KMS-11 (cell line): ENCODE data around the gene PPP1R9B.
A peak's percentile ranks its signal among the peaks of the same experiment; 100 is the strongest.

Experiments
- H2AFZ ChIP-seq: fragments of 200-600 bp; sonication (generic); 2 replicates; pipeline ENCODE4 v1.6.1; 2016; ENCODE audit warnings: antibody characterized with exemption, mixed run types, low read depth
- H3K27ac ChIP-seq: fragments of 200-600 bp; sonication (generic); 2 replicates; pipeline ENCODE4 v1.6.1; 2016; ENCODE audit warnings: mild to moderate bottlenecking, mixed run types
- H3K27me3 ChIP-seq: fragments of 200-600 bp; sonication (generic); 2 replicates; pipeline ENCODE4 v1.6.1; 2017; ENCODE audit warnings: mild to moderate bottlenecking, low read depth, mixed run types, moderate library complexity; ENCODE audit not compliant: insufficient read depth
- H3K36me3 ChIP-seq: fragments of 200-600 bp; sonication (generic); 2 replicates; pipeline ENCODE4 v1.6.1; 2017; ENCODE audit warnings: mild to moderate bottlenecking, mixed run types; ENCODE audit not compliant: insufficient read depth
- H3K4me1 ChIP-seq: fragments of 200-600 bp; sonication (generic); 2 replicates; pipeline ENCODE4 v1.6.1; 2016; ENCODE audit warnings: mild to moderate bottlenecking, low read depth, mixed run types; ENCODE audit not compliant: poor library complexity, severe bottlenecking
- H3K4me2 ChIP-seq: fragments of 200-600 bp; sonication (generic); 2 replicates; pipeline ENCODE4 v1.7.0; 2016; ENCODE audit warnings: mild to moderate bottlenecking, mixed run types
- H3K4me3 ChIP-seq: fragments of 200-600 bp; sonication (generic); IDR thresholded peaks from 2 replicates; pipeline ENCODE4 v1.6.1; 2017; ENCODE audit warnings: low read depth, low read length, mixed read lengths; ENCODE audit not compliant: insufficient read depth
- H3K79me2 ChIP-seq: fragments of 200-600 bp; sonication (generic); 2 replicates; pipeline ENCODE4 v1.6.1; 2016; ENCODE audit warnings: low read depth, mixed run types; ENCODE audit not compliant: insufficient read depth
- H3K9ac ChIP-seq: fragments of 200-600 bp; sonication (generic); 2 replicates; pipeline ENCODE4 v1.6.1; 2016; ENCODE audit warnings: mild to moderate bottlenecking, mixed run types
- H4K20me1 ChIP-seq: fragments of 200-600 bp; sonication (generic); 2 replicates; pipeline ENCODE4 v1.6.1; 2016; ENCODE audit warnings: mild to moderate bottlenecking, mixed run types; ENCODE audit not compliant: insufficient read depth
- TF ChIP-seq, protein P1 (sequence below): fragments of 200-600 bp; sonication (generic); conservative IDR thresholded peaks from 2 replicates; pipeline ENCODE4 v1.6.1; 2017; ENCODE audit warnings: low read depth, mild to moderate bottlenecking, antibody characterized with exemption, low read length, moderate library complexity, mixed read lengths

The PPP1R9B gene

DNA sequence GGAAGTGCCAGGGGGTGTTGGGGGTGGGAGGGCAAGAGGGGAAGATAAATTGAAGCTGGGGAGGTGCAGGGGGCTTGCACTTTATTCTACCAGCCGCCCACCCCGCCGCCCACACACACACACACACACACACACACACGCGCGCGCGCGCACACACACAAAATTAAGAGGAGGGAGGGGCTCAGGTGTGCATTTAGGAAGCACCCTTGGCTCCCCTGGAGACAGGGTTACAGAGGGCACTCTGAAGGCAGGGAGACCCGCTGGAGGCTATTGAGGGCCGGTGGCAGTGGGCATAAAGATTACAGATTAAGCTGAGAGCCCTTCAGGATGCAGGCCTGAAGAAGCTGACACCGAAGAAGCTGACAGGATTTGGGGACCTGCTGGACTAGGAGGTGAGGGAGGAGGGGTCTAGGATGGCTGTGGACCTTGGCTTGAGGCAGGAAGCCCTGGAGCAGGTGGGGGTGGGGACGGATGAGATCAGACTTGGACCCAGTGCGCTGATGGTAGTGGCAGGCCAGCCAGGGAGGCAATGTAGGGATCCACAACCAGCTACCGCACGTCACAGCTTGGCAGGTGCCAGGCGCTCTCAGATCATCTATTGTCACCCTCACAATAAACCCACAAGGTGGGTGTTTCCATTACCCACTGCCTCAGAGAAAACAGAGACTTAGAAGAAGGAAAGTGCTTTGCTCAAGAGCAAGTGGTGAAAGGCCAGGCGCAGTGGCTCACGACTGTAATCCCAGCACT is 19.7 kb downstream of the PPP1R9B start:
- TF ChIP-seq, protein P1, sequence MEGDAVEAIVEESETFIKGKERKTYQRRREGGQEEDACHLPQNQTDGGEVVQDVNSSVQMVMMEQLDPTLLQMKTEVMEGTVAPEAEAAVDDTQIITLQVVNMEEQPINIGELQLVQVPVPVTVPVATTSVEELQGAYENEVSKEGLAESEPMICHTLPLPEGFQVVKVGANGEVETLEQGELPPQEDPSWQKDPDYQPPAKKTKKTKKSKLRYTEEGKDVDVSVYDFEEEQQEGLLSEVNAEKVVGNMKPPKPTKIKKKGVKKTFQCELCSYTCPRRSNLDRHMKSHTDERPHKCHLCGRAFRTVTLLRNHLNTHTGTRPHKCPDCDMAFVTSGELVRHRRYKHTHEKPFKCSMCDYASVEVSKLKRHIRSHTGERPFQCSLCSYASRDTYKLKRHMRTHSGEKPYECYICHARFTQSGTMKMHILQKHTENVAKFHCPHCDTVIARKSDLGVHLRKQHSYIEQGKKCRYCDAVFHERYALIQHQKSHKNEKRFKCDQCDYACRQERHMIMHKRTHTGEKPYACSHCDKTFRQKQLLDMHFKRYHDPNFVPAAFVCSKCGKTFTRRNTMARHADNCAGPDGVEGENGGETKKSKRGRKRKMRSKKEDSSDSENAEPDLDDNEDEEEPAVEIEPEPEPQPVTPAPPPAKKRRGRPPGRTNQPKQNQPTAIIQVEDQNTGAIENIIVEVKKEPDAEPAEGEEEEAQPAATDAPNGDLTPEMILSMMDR, result no peak
- Histone ChIP-seq H3K4me1 (peaks cover 25% of the 10 kb centered on the region), H3K79me2 (no peaks in the 10 kb centered on the region), H4K20me1 (no peaks in the 10 kb centered on the region), H3K36me3 (no peaks in the 10 kb centered on the region), H3K4me3 (no peak overlapping the region), H3K9ac (no peak overlapping the region), H2AFZ (no peak overlapping the region), H3K4me2 (no peak overlapping the region; the same call in 1 of the 2 replicates), H3K27ac (no peak overlapping the region), H3K27me3 (peaks cover 36% of the 10 kb centered on the region)

DNA sequence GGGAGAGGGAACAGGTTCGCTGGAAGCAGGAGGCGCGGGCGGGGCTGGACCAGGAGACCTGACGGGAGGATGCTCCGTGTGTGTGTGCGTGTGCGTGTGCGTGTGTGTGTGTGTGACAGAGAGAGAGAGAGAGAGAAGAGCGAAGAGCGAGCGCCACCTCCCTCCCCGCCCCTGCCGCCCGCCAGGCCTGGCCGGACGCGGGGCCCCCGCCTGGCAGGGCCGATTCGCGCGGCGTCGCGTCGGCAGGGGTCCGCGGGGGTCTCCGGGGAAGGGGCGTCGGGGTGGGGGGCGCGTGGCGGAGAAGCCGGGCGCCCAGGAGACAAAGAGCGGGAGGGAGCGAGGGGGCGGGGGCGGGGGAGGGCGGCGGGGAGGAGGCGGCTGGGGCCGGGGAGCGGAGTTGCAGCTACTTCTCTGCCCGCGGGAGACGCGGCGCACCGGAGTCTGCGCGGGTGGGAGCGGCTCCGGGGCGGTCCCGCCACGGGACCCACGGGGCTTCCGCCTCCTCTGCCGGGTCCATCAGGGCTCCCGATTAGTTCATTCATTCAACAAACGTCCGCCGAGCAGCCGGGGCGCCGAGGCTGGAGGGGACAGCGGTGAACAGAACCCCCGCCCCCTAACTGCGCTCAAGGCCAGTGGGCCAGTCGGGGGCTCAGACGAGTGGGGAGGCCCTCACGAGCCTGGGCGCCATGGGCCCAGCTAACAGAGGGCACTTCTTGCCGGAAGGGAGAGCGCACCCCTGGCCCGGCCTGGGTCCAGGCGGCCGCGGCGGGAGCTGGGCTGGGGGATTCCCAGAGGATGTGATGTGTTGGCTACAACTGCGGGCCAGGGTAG is 20.5 kb downstream of the PPP1R9B start, which contains the start of gene SAMD14:
Gene SAMD14, minus strand, starts transcription at position 433 of the 831 bp plus-strand sequence. CDS start 5,201 bp downstream, outside the sequence.
- Histone ChIP-seq H3K4me3 (no peak within 1 kb of the TSS), H2AFZ (peak within 1 kb of the TSS; percentile 61)

DNA sequence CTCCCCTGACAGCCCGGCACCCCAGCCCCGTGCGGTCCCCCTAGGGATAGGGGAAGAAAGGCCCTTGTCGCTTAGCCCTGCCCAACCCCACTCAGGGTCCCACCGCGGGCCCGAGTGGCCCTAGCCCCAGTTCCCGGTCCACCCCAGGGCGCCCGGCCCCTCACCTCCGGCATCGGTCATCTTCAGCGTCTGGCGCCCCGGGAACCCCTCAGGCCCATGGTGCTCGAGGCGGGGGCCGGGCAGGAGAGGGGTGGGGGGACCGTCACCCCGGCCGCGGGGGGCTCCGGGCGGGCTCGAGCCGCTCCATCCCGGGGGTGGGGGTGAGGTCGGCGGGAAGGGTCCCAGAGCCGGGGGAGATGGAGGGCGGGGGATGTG is 21.1 kb downstream of the PPP1R9B start:
- Histone ChIP-seq H3K9ac (no peak overlapping the region), H3K4me2 (peak overlapping the region; percentile 21; the same call in 1 of the 2 replicates), H3K36me3 (no peaks in the 10 kb centered on the region), H3K27me3 (peaks cover 39% of the 10 kb centered on the region), H3K79me2 (no peaks in the 10 kb centered on the region), H3K4me3 (no peak overlapping the region), H3K27ac (no peak overlapping the region), H2AFZ (peak overlapping the region; percentile 47; the same call in 1 of the 2 replicates), H4K20me1 (no peaks in the 10 kb centered on the region), H3K4me1 (peaks cover 25% of the 10 kb centered on the region)
- TF ChIP-seq, protein P1, result no peak

More for the DNA sequence above, 20.5 kb downstream of the PPP1R9B start, which contains the start of gene SAMD14:
- TF ChIP-seq, protein P1, result no peak
- H3K27me3 ChIP-seq, result peaks cover 39% of the 10 kb centered on the region
- H3K79me2 ChIP-seq, result no peaks in the 10 kb centered on the region
- H3K27ac ChIP-seq, result no peak within 1 kb of the TSS
- H3K4me1 ChIP-seq, result peaks cover 25% of the 10 kb centered on the region
- H4K20me1 ChIP-seq, result no peaks in the 10 kb centered on the region
- H3K9ac ChIP-seq, result no peak within 1 kb of the TSS
- H3K4me2 ChIP-seq, result peak within 1 kb of the TSS; percentile 84
- H3K36me3 ChIP-seq, result no peaks in the 10 kb centered on the region

DNA sequence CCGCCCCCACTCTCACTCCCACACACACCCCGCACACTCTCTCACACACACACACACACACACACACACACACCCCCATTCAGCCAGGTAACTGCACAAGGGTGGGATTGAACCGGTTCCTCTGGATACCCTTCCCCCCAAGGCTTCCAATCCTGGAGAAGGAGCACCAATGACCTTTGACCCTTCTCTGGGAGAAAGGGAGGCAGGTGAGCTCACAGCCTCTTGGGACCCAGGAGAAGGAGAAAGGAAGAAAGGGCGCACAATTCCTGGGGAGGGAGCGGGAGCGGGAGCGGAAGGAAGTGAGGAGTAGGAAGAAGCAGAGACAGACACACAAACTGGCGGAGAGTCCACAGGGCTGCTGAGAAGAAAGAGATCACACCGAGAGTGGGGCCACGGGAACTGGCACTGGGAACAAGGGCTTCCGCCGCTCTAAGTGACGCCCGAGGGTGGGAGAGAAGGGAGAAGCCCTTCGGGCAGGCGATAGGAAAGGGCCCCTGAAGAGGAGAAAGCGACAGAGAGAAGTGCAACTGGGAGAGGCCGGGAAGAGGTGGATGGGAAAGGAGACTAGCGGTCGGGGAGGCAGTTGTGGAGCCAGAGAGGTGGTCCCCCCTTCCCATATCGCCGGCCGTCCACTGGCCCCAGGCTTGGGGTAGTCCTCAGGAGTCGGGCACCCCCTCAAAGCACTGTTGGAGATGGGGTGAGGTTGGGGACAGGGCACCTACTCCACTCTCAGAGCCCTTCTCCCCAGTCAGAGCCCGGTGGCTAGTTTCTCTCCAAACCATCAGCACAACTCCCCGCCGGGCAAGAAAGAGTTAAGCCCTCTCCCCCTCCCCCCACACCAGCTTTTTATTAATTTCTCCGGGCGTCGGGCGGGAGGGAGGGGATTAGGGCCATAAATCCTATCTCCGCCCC is 21.8 kb downstream of the PPP1R9B start:
- H3K4me2 ChIP-seq, result no peak overlapping the region; the same call in 1 of the 2 replicates
- no peak overlapping the region for H2AFZ ChIP-seq
- no peaks in the 10 kb centered on the region for H3K36me3 ChIP-seq
- H3K27me3 ChIP-seq, result peaks cover 44% of the 10 kb centered on the region
- no peak overlapping the region for H3K9ac ChIP-seq
- TF ChIP-seq, protein P1, result no peak
- H3K4me3 ChIP-seq, result no peak overlapping the region
- H4K20me1 ChIP-seq, result no peaks in the 10 kb centered on the region
- no peak overlapping the region for H3K27ac ChIP-seq
- H3K4me1 ChIP-seq, result peaks cover 25% of the 10 kb centered on the region
- H3K79me2 ChIP-seq, result no peaks in the 10 kb centered on the region
